DMS79 treated with DMSO at 0.1 percent for 48 hours (cell line): ENCODE data around the gene IDH1.
A peak's percentile ranks its signal among the peaks of the same experiment; 100 is the strongest.
"Not testable (repeated sequence)": the region's sequence is repeated elsewhere in the genome, so short reads cannot be mapped to it uniquely, and the experiment has no call there.

Source experiments
- DNase-seq: peaks from one replicate; lab custom pipeline; 2025; lab: John Stamatoyannopoulos, UW

Gene IDH1

GRCh38 chr2:208254871-208255556 lies at the start of gene IDH1:
TSS of gene IDH1 (minus strand) at chr2:208255071. CDS start at chr2:208251551, 3,520 bp downstream.
- DNase-seq, result peak; percentile 87

GRCh38 chr2:208304157-208304556 lies 49.3 kb upstream of the IDH1 start:
- no peak for DNase-seq

- no peak for DNase-seq
Observed at GRCh38 chr2:208300847-208301618, 46.2 kb upstream of the IDH1 start.

- no peak for DNase-seq
Observed at GRCh38 chr2:208297961-208298360, 43.1 kb upstream of the IDH1 start.

GRCh38 chr2:208296610-208297009 lies 41.7 kb upstream of the IDH1 start:
- DNase-seq, result no peak

GRCh38 chr2:208295834-208296233 lies 41.0 kb upstream of the IDH1 start:
- DNase-seq, result no peak

GRCh38 chr2:208294482-208295024 lies 39.7 kb upstream of the IDH1 start:
- DNase-seq, result no peak

- no peak for DNase-seq
Observed at GRCh38 chr2:208285853-208286252, 31.0 kb upstream of the IDH1 start.

- no peak for DNase-seq
Observed at GRCh38 chr2:208280933-208281332, 26.1 kb upstream of the IDH1 start.

- no peak for DNase-seq
Observed at GRCh38 chr2:208280234-208280633, 25.4 kb upstream of the IDH1 start.

GRCh38 chr2:208279236-208279635 lies 24.4 kb upstream of the IDH1 start:
- DNase-seq, result no peak

- DNase-seq, result no peak
Observed at GRCh38 chr2:208278549-208278948, 23.7 kb upstream of the IDH1 start.

GRCh38 chr2:208274748-208275147 lies 19.9 kb upstream of the IDH1 start:
- DNase-seq, result no peak

GRCh38 chr2:208269091-208269490 lies 14.2 kb upstream of the IDH1 start:
- no peak for DNase-seq

- no peak for DNase-seq
Observed at GRCh38 chr2:208268156-208268952, 13.5 kb upstream of the IDH1 start.

GRCh38 chr2:208267526-208267925 lies 12.7 kb upstream of the IDH1 start:
- DNase-seq, result not testable (repeated sequence)

- DNase-seq, result no peak
Observed at GRCh38 chr2:208266936-208267335, 12.1 kb upstream of the IDH1 start.

- DNase-seq, result peak; percentile 56
Observed at GRCh38 chr2:208266553-208266893, 11.7 kb upstream of the IDH1 start.

- DNase-seq, result peak; percentile 95
Observed at GRCh38 chr2:208265801-208266552, 11.1 kb upstream of the IDH1 start, which contains the start of gene PIKFYVE. TSS of gene PIKFYVE (plus strand) at chr2:208266255. CDS start at chr2:208271520, 5,265 bp downstream.

GRCh38 chr2:208265371-208265800 lies 10.5 kb upstream of the IDH1 start:
- DNase-seq, result peak; percentile 56
